Stimulated activated CD8-positive, alpha-beta memory T cell treated with anti-CD3 and anti-CD28 coated beads, Interleukin-12 subunit alpha, Interleukin-12 subunit beta, amount 100 ng/mL, for 1 hour (primary cell): Measurements from ENCODE around the gene PPARG.
"Not testable (repeated sequence)": the region's sequence is repeated elsewhere in the genome, so short reads cannot be mapped to it uniquely, and the experiment has no call there.

Experiments used
- DNase-seq: peaks from one replicate; pipeline ENCODE4 v3.0.0-alpha.2; 2020; ENCODE audit warnings: low read depth

The PPARG gene

GRCh38 chr3:12462159-12462947 lies 173.5 kb downstream of the PPARG start:
- DNase-seq: no peak

- DNase-seq: no peak
These were observed 174.8 kb downstream of the PPARG start for GRCh38 chr3:12463686-12464085.

- DNase-seq: no peak
These were observed 175.3 kb downstream of the PPARG start for GRCh38 chr3:12464181-12464580.

- DNase-seq: no peak
These were observed 176.4 kb downstream of the PPARG start for GRCh38 chr3:12465151-12465835.

GRCh38 chr3:12465836-12466225 lies 177.0 kb downstream of the PPARG start:
- DNase-seq: no peak

- DNase-seq: no peak
These were observed 178.9 kb downstream of the PPARG start for GRCh38 chr3:12467746-12468145.

- DNase-seq: no peak
These were observed 179.4 kb downstream of the PPARG start for GRCh38 chr3:12468276-12468675.

GRCh38 chr3:12468757-12469156 lies 179.9 kb downstream of the PPARG start:
- no peak for DNase-seq

GRCh38 chr3:12469222-12469621 lies 180.4 kb downstream of the PPARG start:
- DNase-seq: not testable (repeated sequence)

- no peak for DNase-seq
These were observed 181.2 kb downstream of the PPARG start for GRCh38 chr3:12470111-12470510.

GRCh38 chr3:12470680-12471079 lies 181.8 kb downstream of the PPARG start:
- no peak for DNase-seq

- no peak for DNase-seq
These were observed 182.4 kb downstream of the PPARG start for GRCh38 chr3:12471241-12471640.

- no peak for DNase-seq
These were observed 183.2 kb downstream of the PPARG start for GRCh38 chr3:12472000-12472610.

GRCh38 chr3:12472796-12473195 lies 183.9 kb downstream of the PPARG start:
- no peak for DNase-seq

- no peak for DNase-seq
These were observed 184.6 kb downstream of the PPARG start for GRCh38 chr3:12473511-12473910.

GRCh38 chr3:12476238-12476897 lies 187.5 kb downstream of the PPARG start:
- DNase-seq: no peak

- DNase-seq: no peak
These were observed 188.4 kb downstream of the PPARG start for GRCh38 chr3:12477256-12477655.

GRCh38 chr3:12478326-12478725 lies 189.5 kb downstream of the PPARG start:
- no peak for DNase-seq

GRCh38 chr3:12479198-12479597 lies 190.3 kb downstream of the PPARG start:
- not testable (repeated sequence) for DNase-seq

GRCh38 chr3:12479919-12480427 lies 191.1 kb downstream of the PPARG start:
- DNase-seq: no peak

- no peak for DNase-seq
These were observed 194.5 kb downstream of the PPARG start for GRCh38 chr3:12483410-12483809.

- DNase-seq: no peak
These were observed 195.0 kb downstream of the PPARG start for GRCh38 chr3:12483872-12484197.
